ENCODE measurements around the gene OMA1. TPM values are rescaled to one million over a fixed set of nuclear protein-coding genes. Genes with fewer than 3 reads are reported as not detected.

The OMA1 gene
- polyA plus RNA-seq, 1 donor (not counting 4 experiments of a cell fraction or from before 2014, with no cell fraction given), result 16.3 TPM

GRCh38 chr1:58442114-58442513 is 104.4 kb downstream of the OMA1 start:
- H3K9ac ChIP-seq (ENCODE audit: control insufficient read depth, extremely low read depth, insufficient read depth, low read length), result no peak overlapping the region
- no peak overlapping the region for H2AFZ ChIP-seq (ENCODE audit: control insufficient read depth, low read length)
- no peak overlapping the region for H3K27ac ChIP-seq (ENCODE audit: control insufficient read depth, insufficient read depth, low read length)
- dilution Hi-C loops (cut with MboI; ENCODE audit: extremely low pct_ligation_motif_present, low sequenced_read_pairs), result no loop called here
- no peaks in the 10 kb centered on the region for H3K4me1 ChIP-seq (ENCODE audit: control insufficient read depth, extremely low read depth, insufficient read depth, low read length)
- DNase-seq (ENCODE audit: low read depth, low spot score) (no peak), FAIRE-seq (no peak)
- H3K79me2 ChIP-seq (ENCODE audit: control insufficient read depth, insufficient read depth, low read length), result no peaks in the 10 kb centered on the region
- no peak overlapping the region for H3K4me3 ChIP-seq (ENCODE audit: control insufficient read depth in 2 of 3, extremely low read depth in 1 of 3, insufficient read depth in 2 of 3, low read depth in 1 of 3, low read length in 3 of 3)
- H3K9me3 ChIP-seq (ENCODE audit: control insufficient read depth, low read depth, low read length), result no peaks in the 10 kb centered on the region
- H3K4me2 ChIP-seq (ENCODE audit: control insufficient read depth, extremely low read depth, insufficient read depth, low read depth, low read length), result no peak overlapping the region
- H3K9me1 ChIP-seq (ENCODE audit: control insufficient read depth, extremely low read depth, insufficient read depth, low read length), result no peaks in the 10 kb centered on the region
- H4K20me1 ChIP-seq (ENCODE audit: control insufficient read depth, extremely low read depth, insufficient read depth, low read length), result no peaks in the 10 kb centered on the region
- TF ChIP-seq CTCF (optimal IDR thresholded peaks at IDR 0.05 in 1 of 3, IDR thresholded peaks at IDR 0.05 in 1 of 3, conservative IDR thresholded peaks at IDR 0.05 in 1 of 3; ENCODE audit: extremely low read depth in 1 of 3, insufficient read depth in 2 of 3, low read length in 3 of 3) (no peak), EZH2 (IDR thresholded peaks at IDR 0.05; ENCODE audit: low read length) (no peak)
- H3K27me3 ChIP-seq (ENCODE audit: control insufficient read depth, extremely low read depth, insufficient read depth, low read length), result no peaks in the 10 kb centered on the region
- H3K36me3 ChIP-seq (ENCODE audit: control insufficient read depth in 2 of 2, extremely low read depth in 1 of 2, insufficient read depth in 2 of 2, low read length in 2 of 2), result no peaks in the 10 kb centered on the region

- no peak overlapping the region for H2AFZ ChIP-seq (ENCODE audit: control insufficient read depth, low read length)
- no peak for FAIRE-seq
- H3K79me2 ChIP-seq (ENCODE audit: control insufficient read depth, insufficient read depth, low read length), result no peaks in the 10 kb centered on the region
Measured at GRCh38 chr1:58441699-58442098, 104.8 kb downstream of the OMA1 start.

More at GRCh38 chr1:58441699-58442098, 104.8 kb downstream of the OMA1 start:
- dilution Hi-C loops (cut with MboI; ENCODE audit: extremely low pct_ligation_motif_present, low sequenced_read_pairs), result no loop called here
- H3K4me2 ChIP-seq (ENCODE audit: control insufficient read depth, extremely low read depth, insufficient read depth, low read depth, low read length), result no peak overlapping the region
- TF ChIP-seq EZH2 (IDR thresholded peaks at IDR 0.05; ENCODE audit: low read length), result no peak
- no peak for TF ChIP-seq CTCF (optimal IDR thresholded peaks at IDR 0.05 in 1 of 3, IDR thresholded peaks at IDR 0.05 in 1 of 3, conservative IDR thresholded peaks at IDR 0.05 in 1 of 3; ENCODE audit: extremely low read depth in 1 of 3, insufficient read depth in 2 of 3, low read length in 3 of 3)
- H3K4me3 ChIP-seq (ENCODE audit: control insufficient read depth in 2 of 3, extremely low read depth in 1 of 3, insufficient read depth in 2 of 3, low read depth in 1 of 3, low read length in 3 of 3), result no peak overlapping the region
- H3K27me3 ChIP-seq (ENCODE audit: control insufficient read depth, extremely low read depth, insufficient read depth, low read length), result no peaks in the 10 kb centered on the region
- no peaks in the 10 kb centered on the region for H3K4me1 ChIP-seq (ENCODE audit: control insufficient read depth, extremely low read depth, insufficient read depth, low read length)
- no peaks in the 10 kb centered on the region for H3K36me3 ChIP-seq (ENCODE audit: control insufficient read depth in 2 of 2, extremely low read depth in 1 of 2, insufficient read depth in 2 of 2, low read length in 2 of 2)
- H4K20me1 ChIP-seq (ENCODE audit: control insufficient read depth, extremely low read depth, insufficient read depth, low read length), result no peaks in the 10 kb centered on the region
- no peaks in the 10 kb centered on the region for H3K9me1 ChIP-seq (ENCODE audit: control insufficient read depth, extremely low read depth, insufficient read depth, low read length)
- H3K9ac ChIP-seq (ENCODE audit: control insufficient read depth, extremely low read depth, insufficient read depth, low read length), result no peak overlapping the region
- no peak for DNase-seq (ENCODE audit: low read depth, low spot score)
- H3K9me3 ChIP-seq (ENCODE audit: control insufficient read depth, low read depth, low read length), result no peaks in the 10 kb centered on the region
- H3K27ac ChIP-seq (ENCODE audit: control insufficient read depth, insufficient read depth, low read length), result no peak overlapping the region

All from keratinocyte (primary cell).